ENCODE data around the gene SMIM24. TPM values are rescaled to one million over a fixed set of nuclear protein-coding genes. Genes with fewer than 3 reads are reported as not detected.

The SMIM24 gene
- total RNA-seq, 1 donor from 2014 or later = not detected

- Mint-ChIP-seq H3K9me3 (ENCODE audit: unreplicated experiment) (no peaks in the 10 kb centered on the region), H3K27ac (ENCODE audit: unreplicated experiment) (peak overlapping the region; percentile 27), H3K36me3 (ENCODE audit: unreplicated experiment) (peaks cover 8% of the 10 kb centered on the region), H3K27me3 (ENCODE audit: unreplicated experiment) (no peaks in the 10 kb centered on the region), H3K4me3 (ENCODE audit: unreplicated experiment) (no peak overlapping the region), H3K4me1 (ENCODE audit: unreplicated experiment) (peaks cover 22% of the 10 kb centered on the region)
- TF ChIP-seq CTCF (IDR thresholded peaks at IDR 0.05) = no peak
- no peak for DNase-seq (ENCODE audit: extremely low spot score, unreplicated experiment)
These were observed 39.0 kb downstream of the SMIM24 start for GRCh38 chr19:3441089-3441985.

- no peak overlapping the region for H3K27ac Mint-ChIP-seq (ENCODE audit: unreplicated experiment)
- H3K27me3 Mint-ChIP-seq (ENCODE audit: unreplicated experiment) = no peaks in the 10 kb centered on the region
- H3K4me1 Mint-ChIP-seq (ENCODE audit: unreplicated experiment) = peaks cover 29% of the 10 kb centered on the region
- DNase-seq (ENCODE audit: extremely low spot score, unreplicated experiment) = no peak
- no peak overlapping the region for H3K4me3 Mint-ChIP-seq (ENCODE audit: unreplicated experiment)
- H3K9me3 Mint-ChIP-seq (ENCODE audit: unreplicated experiment) = no peaks in the 10 kb centered on the region
- TF ChIP-seq CTCF (IDR thresholded peaks at IDR 0.05) = peak; percentile 41
- H3K36me3 Mint-ChIP-seq (ENCODE audit: unreplicated experiment) = peaks cover 7% of the 10 kb centered on the region
These were observed 40.2 kb downstream of the SMIM24 start for GRCh38 chr19:3440082-3440481.

- Mint-ChIP-seq H3K36me3 (ENCODE audit: unreplicated experiment) (peaks cover 14% of the 10 kb centered on the region), H3K4me3 (ENCODE audit: unreplicated experiment) (peak overlapping the region; percentile 95)
These were observed 45.4 kb downstream of the SMIM24 start for GRCh38 chr19:3434630-3435553.

GRCh38 chr19:3433805-3434540 is 46.4 kb downstream of the SMIM24 start:
- H3K27ac Mint-ChIP-seq (ENCODE audit: unreplicated experiment) = peak overlapping the region; percentile 100
- no peak for TF ChIP-seq CTCF (IDR thresholded peaks at IDR 0.05)
- peak overlapping the region; percentile 95 for H3K4me3 Mint-ChIP-seq (ENCODE audit: unreplicated experiment)
- H3K9me3 Mint-ChIP-seq (ENCODE audit: unreplicated experiment) = no peaks in the 10 kb centered on the region
- peaks cover 12% of the 10 kb centered on the region for H3K36me3 Mint-ChIP-seq (ENCODE audit: unreplicated experiment)
- DNase-seq (ENCODE audit: extremely low spot score, unreplicated experiment) = no peak
- peaks cover 16% of the 10 kb centered on the region for H3K4me1 Mint-ChIP-seq (ENCODE audit: unreplicated experiment)
- H3K27me3 Mint-ChIP-seq (ENCODE audit: unreplicated experiment) = no peaks in the 10 kb centered on the region

More at GRCh38 chr19:3434630-3435553, 45.4 kb downstream of the SMIM24 start:
- Mint-ChIP-seq H3K4me1 (ENCODE audit: unreplicated experiment) (peaks cover 14% of the 10 kb centered on the region), H3K9me3 (ENCODE audit: unreplicated experiment) (no peaks in the 10 kb centered on the region), H3K27ac (ENCODE audit: unreplicated experiment) (peak overlapping the region; percentile 100), H3K27me3 (ENCODE audit: unreplicated experiment) (no peaks in the 10 kb centered on the region)
- TF ChIP-seq CTCF (IDR thresholded peaks at IDR 0.05) = no peak
- peak; percentile 99 for DNase-seq (ENCODE audit: extremely low spot score, unreplicated experiment)

Measured in osteocyte (in vitro differentiated cells).